Type B pancreatic cell (in vitro differentiated cells): ENCODE results near the gene SAMD14. TPM values are rescaled to one million over a fixed set of nuclear protein-coding genes. Genes with fewer than 3 reads are reported as not detected.

Source experiments
- DNase-seq: peaks from one replicate; pipeline ENCODE4 v3.0.0; 2021; ENCODE audit warnings: mixed read lengths; ENCODE audit not compliant: unreplicated experiment; ENCODE audit errors: extremely low spot score
- H3K27ac Mint-ChIP-seq: 2 replicates; pipeline ENCODE4 v1.8.0; 2021; ENCODE audit warnings: mild to moderate bottlenecking, mixed read lengths
- H3K27me3 Mint-ChIP-seq: 2 replicates; pipeline ENCODE4 v1.8.0; 2021; ENCODE audit warnings: mixed read lengths
- H3K36me3 Mint-ChIP-seq: 2 replicates; pipeline ENCODE4 v1.8.0; 2021; ENCODE audit warnings: mixed read lengths
- H3K4me1 Mint-ChIP-seq: one replicate; pipeline ENCODE4 v1.8.0; 2021; ENCODE audit warnings: mixed read lengths; ENCODE audit not compliant: unreplicated experiment
- H3K4me3 Mint-ChIP-seq: 2 replicates; pipeline ENCODE4 v1.8.0; 2021; ENCODE audit warnings: mild to moderate bottlenecking, mixed read lengths
- H3K9me3 Mint-ChIP-seq: 2 replicates; pipeline ENCODE4 v1.8.0; 2021; ENCODE audit warnings: mixed read lengths
- CTCF ChIP-seq: fragments of 200-600 bp; sonication (generic); conservative IDR thresholded peaks from 2 replicates; pipeline ENCODE4 v1.5.0; 2021; ENCODE audit warnings: antibody characterized with exemption, mild to moderate bottlenecking
- total RNA-seq: library from RNA; stranded (reverse); gene quantifications from 2 replicates; pipeline ENCODE4 v1.2.1, GENCODE V29; 2021; ENCODE audit warnings: low replicate concordance

Gene SAMD14
- total RNA-seq, 1 donor from 2014 or later, result 14.1 TPM

- Mint-ChIP-seq H3K27me3 (peaks cover 10% of the 10 kb centered on the region), H3K4me3 (no peak overlapping the region), H3K4me1 (peaks cover 12% of the 10 kb centered on the region), H3K9me3 (no peaks in the 10 kb centered on the region), H3K36me3 (no peaks in the 10 kb centered on the region), H3K27ac (no peak overlapping the region)
- TF ChIP-seq CTCF, result no peak
- DNase-seq, result no peak
These were observed 18.0 kb downstream of the SAMD14 start for GRCh38 chr17:50111673-50112655.

- Mint-ChIP-seq H3K36me3 (peaks cover 4% of the 10 kb centered on the region), H3K27ac (no peak overlapping the region), H3K9me3 (no peaks in the 10 kb centered on the region), H3K27me3 (peaks cover 6% of the 10 kb centered on the region), H3K4me1 (peaks cover 8% of the 10 kb centered on the region), H3K4me3 (no peak overlapping the region)
- DNase-seq, result no peak
- no peak for TF ChIP-seq CTCF
These were observed 19.2 kb downstream of the SAMD14 start for GRCh38 chr17:50110591-50111349.

GRCh38 chr17:50109785-50110184, 20.2 kb downstream of the SAMD14 start:
- TF ChIP-seq CTCF, result no peak
- H3K4me3 Mint-ChIP-seq, result no peak overlapping the region

GRCh38 chr17:50109207-50109606, 20.8 kb downstream of the SAMD14 start:
- peaks cover 7% of the 10 kb centered on the region for H3K36me3 Mint-ChIP-seq
- H3K9me3 Mint-ChIP-seq, result no peaks in the 10 kb centered on the region
- H3K4me1 Mint-ChIP-seq, result no peaks in the 10 kb centered on the region
- no peak overlapping the region for H3K4me3 Mint-ChIP-seq
- no peak for TF ChIP-seq CTCF
- H3K27me3 Mint-ChIP-seq, result no peaks in the 10 kb centered on the region
- H3K27ac Mint-ChIP-seq, result no peak overlapping the region
- no peak for DNase-seq

More at GRCh38 chr17:50109785-50110184, 20.2 kb downstream of the SAMD14 start:
- Mint-ChIP-seq H3K9me3 (no peaks in the 10 kb centered on the region), H3K36me3 (peaks cover 7% of the 10 kb centered on the region), H3K27ac (no peak overlapping the region), H3K27me3 (no peaks in the 10 kb centered on the region), H3K4me1 (peaks cover 1% of the 10 kb centered on the region)
- no peak for DNase-seq

GRCh38 chr17:50108556-50108955, 21.4 kb downstream of the SAMD14 start:
- Mint-ChIP-seq H3K4me3 (no peak overlapping the region), H3K4me1 (no peaks in the 10 kb centered on the region), H3K27ac (no peak overlapping the region), H3K36me3 (peaks cover 7% of the 10 kb centered on the region), H3K9me3 (no peaks in the 10 kb centered on the region), H3K27me3 (no peaks in the 10 kb centered on the region)
- TF ChIP-seq CTCF, result no peak
- no peak for DNase-seq
